Ovary (tissue), 9 donors: ENCODE data around the gene ARHGEF10L. TPM values are rescaled to one million over a fixed set of nuclear protein-coding genes. Genes with fewer than 3 reads are reported as not detected.

Source experiments
- DNase-seq, 5 donors: peaks; one replicate each; pipeline ENCODE4 v3.0.0-alpha.2; 2019 to 2020
- H3K27ac ChIP-seq, 2 donors: fragments of 200-600 bp; one replicate each; pipeline versions ENCODE4 v1.5.1 to v1.8.0; 2019 to 2022
- H3K27me3 ChIP-seq: fragments of 200-600 bp; one replicate; pipeline ENCODE4 v1.8.0; 2022
- H3K36me3 ChIP-seq: fragments of 200-600 bp; sonication (generic); one replicate; pipeline ENCODE4 v1.5.1; 2019
- H3K4me1 ChIP-seq: one replicate; pipeline ENCODE4 v1.8.1; 2013; ENCODE audit warnings: mild to moderate bottlenecking, moderate library complexity; ENCODE audit not compliant: insufficient read depth
- H3K4me3 ChIP-seq: fragments of 200-600 bp; sonication (generic); one replicate; pipeline ENCODE4 v1.5.1; 2017
- H3K9me3 ChIP-seq, 2 donors: fragments of 200-600 bp in 1 of 2; sonication (generic) in 1 of 2; one replicate each; pipeline versions ENCODE4 v1.5.1 to v1.8.1; 2013 to 2019; ENCODE audit warnings: mild to moderate bottlenecking in 1 of 2, moderate library complexity in 1 of 2
- EP300 ChIP-seq: sonication (generic); formaldehyde crosslinking; IDR thresholded peaks from one replicate; pipeline ENCODE4 v1.6.1; 2017; ENCODE audit warnings: antibody characterized with exemption
- POLR2A ChIP-seq: fragments of 450-650 bp; IDR thresholded peaks from one replicate; pipeline ENCODE4 v1.6.1; 2017; ENCODE audit warnings: antibody characterized with exemption, mild to moderate bottlenecking, moderate library complexity
- WGBS, 3 donors: extraction: QIAGEN DNeasy Blood & Tissue Kit in 1 of 3; methylation state at CpG; one replicate each; pipeline versions ENCODE4 v1.1.5 to v1.1.7; 2013 to 2017; 5-methylcytosine and 5-hydroxymethylcytosine counted together
- intact Hi-C, 4 donors: fragments of 100-400 bp; cut with DNase I; formaldehyde crosslinking; loops; one replicate each; pipeline versions ENCODE4 v1.11.0 to v1.15.1; 2022 to 2023
- polyA plus RNA-seq, 2 donors: library from polyadenylated mRNA; stranded (reverse); fragments of 200-250 nt in 1 of 2; fragments of 350-450 nt in 1 of 2; fragmentation: Illumina TruSeq in 1 of 2; extraction: RNeasy Lipid Tissue Mini Kit (QIAGEN cat#74804) in 1 of 2; gene quantifications; one replicate each; pipeline ENCODE4 v1.2.3, GENCODE V29; 2013 to 2014
- total RNA-seq, 7 donors: library from RNA; depleted of rRNA in 2 of 7; stranded (reverse); fragments of >200 nt in 2 of 7; fragmentation: NEBNext Ultra II Directional in 3 of 7; extraction: Animal tissue kit (Norgen Biotek cat#: 25700) in 3 of 7; gene quantifications; one replicate each; pipeline versions ENCODE4 v1.1.0 to v1.2.4, GENCODE V29; 2016 to 2023
- TF ChIP-seq, protein P1 (sequence below), 3 donors: fragments of 450-650 bp in 2 of 3; fragments of 200-600 bp in 1 of 3; IDR thresholded peaks; one replicate each; pipeline versions ENCODE4 v1.5.1 to v1.8.0; 2016 to 2022; ENCODE audit warnings: antibody characterized with exemption in 3 of 3, mild to moderate bottlenecking in 1 of 3
- donor health status: DM: no; HTN: no; CAD: no; lungs with moderate emphysema.
- donor health status: DM: no; HTN: no; CAD: no.
- donor health status: Bipolar disorder and iron deficiency.
- donor health status: DM: yes; HTN: yes; CAD: no.
- donor health status: DM: no; HTN: no; CAD: no.
- donor health status: DM: yes; HTN: yes; CAD: no.

ARHGEF10L gene
- total and polyA plus RNA-seq, 9 donors = 3.6 to 23.0 (median 18.3) TPM

DNA sequence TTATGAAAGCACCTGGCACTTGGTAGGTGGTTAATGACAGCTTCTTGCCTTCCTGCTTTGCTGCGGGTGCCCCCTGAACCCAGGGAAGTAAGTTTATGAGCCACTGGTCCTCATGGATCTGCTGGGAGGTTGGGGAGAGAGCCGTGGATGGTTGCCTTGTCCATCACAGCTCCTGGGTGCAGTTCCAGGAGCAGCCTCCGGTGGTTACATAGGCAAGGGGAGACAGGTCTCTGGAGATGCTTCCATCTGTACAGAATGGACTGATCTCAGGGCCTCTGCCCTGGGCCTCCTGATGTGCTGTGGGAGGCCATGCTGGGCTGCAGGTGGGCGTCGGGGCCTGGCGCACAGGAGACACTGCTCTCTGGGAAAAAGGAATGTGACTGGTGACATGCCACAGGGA lies 31.6 kb upstream of the ARHGEF10L start:
- DNase-seq = no peak
- 72 to 89% (median 78%) methylated on average over 6 of the region's 6 CpGs for WGBS, 3 donors
- no peak overlapping the region for H3K4me3 ChIP-seq
- no peaks in the 10 kb centered on the region for H3K36me3 ChIP-seq
- TF ChIP-seq EP300 (no peak), POLR2A (no peak)
- TF ChIP-seq, protein P1, sequence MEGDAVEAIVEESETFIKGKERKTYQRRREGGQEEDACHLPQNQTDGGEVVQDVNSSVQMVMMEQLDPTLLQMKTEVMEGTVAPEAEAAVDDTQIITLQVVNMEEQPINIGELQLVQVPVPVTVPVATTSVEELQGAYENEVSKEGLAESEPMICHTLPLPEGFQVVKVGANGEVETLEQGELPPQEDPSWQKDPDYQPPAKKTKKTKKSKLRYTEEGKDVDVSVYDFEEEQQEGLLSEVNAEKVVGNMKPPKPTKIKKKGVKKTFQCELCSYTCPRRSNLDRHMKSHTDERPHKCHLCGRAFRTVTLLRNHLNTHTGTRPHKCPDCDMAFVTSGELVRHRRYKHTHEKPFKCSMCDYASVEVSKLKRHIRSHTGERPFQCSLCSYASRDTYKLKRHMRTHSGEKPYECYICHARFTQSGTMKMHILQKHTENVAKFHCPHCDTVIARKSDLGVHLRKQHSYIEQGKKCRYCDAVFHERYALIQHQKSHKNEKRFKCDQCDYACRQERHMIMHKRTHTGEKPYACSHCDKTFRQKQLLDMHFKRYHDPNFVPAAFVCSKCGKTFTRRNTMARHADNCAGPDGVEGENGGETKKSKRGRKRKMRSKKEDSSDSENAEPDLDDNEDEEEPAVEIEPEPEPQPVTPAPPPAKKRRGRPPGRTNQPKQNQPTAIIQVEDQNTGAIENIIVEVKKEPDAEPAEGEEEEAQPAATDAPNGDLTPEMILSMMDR (IDR thresholded peaks at IDR 0.05) = no peak
- intact Hi-C loops = loop anchor here in 1 of 4 donors (5.0 kb wide), 1 partner anchor 99 kb away; no protein-coding TSS in a partner anchor
- no peaks in the 10 kb centered on the region for H3K4me1 ChIP-seq
- H3K27ac ChIP-seq = no peak overlapping the region
- no peaks in the 10 kb centered on the region for H3K27me3 ChIP-seq
- no peaks in the 10 kb centered on the region for H3K9me3 ChIP-seq

DNA sequence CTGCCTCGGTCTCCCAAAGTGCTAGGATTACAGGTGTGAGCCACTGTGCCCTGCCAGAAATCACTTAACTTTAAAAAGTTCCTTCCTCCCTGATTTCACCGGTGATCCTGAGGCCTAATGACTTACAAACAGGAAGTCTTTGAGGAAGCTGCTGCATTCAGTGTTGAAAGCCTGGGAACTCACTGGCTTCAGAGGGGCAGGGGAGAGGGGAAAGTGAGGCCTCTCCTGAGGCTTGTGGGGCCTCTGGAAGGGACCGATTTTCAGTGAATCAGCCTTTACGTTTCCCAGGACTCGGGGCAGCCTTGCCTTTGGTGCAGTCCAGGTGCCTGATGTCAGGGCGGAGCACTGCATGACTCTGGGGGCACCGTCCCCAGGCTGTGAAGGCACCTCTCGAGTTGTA lies 30.1 kb upstream of the ARHGEF10L start:
- H3K9me3 ChIP-seq = no peaks in the 10 kb centered on the region
- TF ChIP-seq, protein P1 (IDR thresholded peaks at IDR 0.05) = no peak
- TF ChIP-seq EP300 (no peak), POLR2A (no peak)

DNA sequence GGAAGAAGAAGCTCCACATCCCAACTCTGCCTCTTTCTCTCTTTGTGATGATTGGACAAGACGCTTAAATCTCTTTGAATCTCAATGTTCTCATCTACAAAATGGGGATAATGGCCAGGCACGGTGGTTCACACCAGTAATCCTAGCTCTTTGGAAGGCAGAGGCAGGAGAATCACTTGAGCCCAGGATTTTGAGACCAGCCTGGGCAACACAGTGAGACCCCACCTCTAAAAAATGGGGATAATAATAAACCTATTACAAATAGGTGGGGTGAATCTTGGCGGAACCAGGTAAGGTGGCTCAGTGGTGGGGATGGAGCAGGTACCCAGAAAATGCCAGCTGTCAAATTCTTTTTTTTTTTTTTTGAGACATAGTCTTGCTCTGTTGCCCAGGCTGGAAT lies 29.4 kb upstream of the ARHGEF10L start:
- 92 to 95% (median 94%) methylated on average over 3 of the region's 3 CpGs for WGBS, 3 donors
- H3K27ac ChIP-seq = no peak overlapping the region

More for the DNA sequence above, 30.1 kb upstream of the ARHGEF10L start:
- WGBS, 3 donors = 73 to 74% (median 74%) methylated on average over 8 of the region's 8 CpGs
- H3K27me3 ChIP-seq = no peaks in the 10 kb centered on the region
- H3K4me1 ChIP-seq = no peaks in the 10 kb centered on the region
- no peak overlapping the region for H3K27ac ChIP-seq
- H3K4me3 ChIP-seq = no peak overlapping the region
- no peaks in the 10 kb centered on the region for H3K36me3 ChIP-seq
- intact Hi-C loops = loop anchor here in 1 of 4 donors (5.0 kb wide), 1 partner anchor 98 kb away; no protein-coding TSS in a partner anchor
- DNase-seq = no peak

DNA sequence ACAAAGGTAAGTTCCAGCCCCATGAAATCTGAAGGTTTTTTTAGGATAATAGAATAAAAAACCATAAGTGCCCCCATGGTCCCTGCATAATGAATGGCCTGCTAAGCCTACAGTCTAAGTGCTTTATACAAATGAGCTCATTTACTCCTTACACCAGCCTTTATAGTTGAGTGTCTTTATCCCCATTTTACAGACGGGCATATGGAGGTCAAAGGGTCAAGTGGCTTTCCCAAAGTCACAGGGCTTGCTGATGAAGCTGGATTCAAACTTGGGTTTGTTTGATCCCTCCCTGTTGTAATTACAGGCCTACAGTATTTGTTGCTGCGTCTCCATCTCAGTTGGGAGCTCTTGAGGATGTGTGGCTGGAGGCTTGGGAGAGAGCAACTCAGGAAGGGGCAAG lies 28.3 kb upstream of the ARHGEF10L start:
- Histone ChIP-seq H3K27me3 (no peaks in the 10 kb centered on the region), H3K27ac (no peak overlapping the region), H3K4me3 (no peak overlapping the region), H3K4me1 (no peaks in the 10 kb centered on the region), H3K36me3 (no peaks in the 10 kb centered on the region), H3K9me3 (no peaks in the 10 kb centered on the region)
- intact Hi-C loops = loop anchor here in 1 of 4 donors (10.0 kb wide), 1 partner anchor 1304 kb away; no protein-coding TSS in a partner anchor
- TF ChIP-seq EP300 = no peak
- no peak for TF ChIP-seq POLR2A
- TF ChIP-seq, protein P1 (IDR thresholded peaks at IDR 0.05) = no peak
- DNase-seq = no peak
- whole genome bisulfite sequencing, 3 donors = 91 to 94% (median 93%) methylated on average over 2 of the region's 2 CpGs

More for the DNA sequence above, 29.4 kb upstream of the ARHGEF10L start:
- Histone ChIP-seq H3K4me3 (no peak overlapping the region), H3K9me3 (no peaks in the 10 kb centered on the region), H3K36me3 (no peaks in the 10 kb centered on the region), H3K27me3 (no peaks in the 10 kb centered on the region), H3K4me1 (no peaks in the 10 kb centered on the region)
- intact Hi-C loops = loop anchor here in 1 of 4 donors (10.0 kb wide), 1 partner anchor 1305 kb away; no protein-coding TSS in a partner anchor
- TF ChIP-seq, protein P1 (IDR thresholded peaks at IDR 0.05) = no peak
- TF ChIP-seq POLR2A (no peak), EP300 (no peak)
- DNase-seq = no peak
